ELF-1 (cell line): ENCODE measurements around the gene EVI2A.
"Not testable (repeated sequence)": the region's sequence is repeated elsewhere in the genome, so short reads cannot be mapped to it uniquely, and the experiment has no call there.

Experiments used
- DNase-seq: peaks from one replicate; pipeline ENCODE4 v3.0.0-alpha.2; 2016; ENCODE audit warnings: low read depth, low spot score

The EVI2A gene

GRCh38 chr17:31312223-31312622 lies 9.2 kb downstream of the EVI2A start:
- DNase-seq = not testable (repeated sequence)

- no peak for DNase-seq
Measured at GRCh38 chr17:31311526-31311925, 9.9 kb downstream of the EVI2A start.

- DNase-seq = no peak
Measured at GRCh38 chr17:31310886-31311285, 10.5 kb downstream of the EVI2A start.

GRCh38 chr17:31310260-31310659 lies 11.2 kb downstream of the EVI2A start:
- DNase-seq = no peak

GRCh38 chr17:31309556-31309955 lies 11.9 kb downstream of the EVI2A start:
- no peak for DNase-seq

GRCh38 chr17:31308372-31309334 lies 12.8 kb downstream of the EVI2A start:
- DNase-seq = no peak

- DNase-seq = no peak
Measured at GRCh38 chr17:31307640-31308039, 13.8 kb downstream of the EVI2A start.

- DNase-seq = no peak
Measured at GRCh38 chr17:31299624-31300023, 21.8 kb downstream of the EVI2A start.

GRCh38 chr17:31297090-31297489 lies 24.3 kb downstream of the EVI2A start, which contains the start of gene OMG:
TSS of gene OMG (minus strand) at chr17:31297239. CDS start at chr17:31296331, 908 bp downstream.
- DNase-seq = no peak

GRCh38 chr17:31296142-31296541 lies 25.3 kb downstream of the EVI2A start:
- no peak for DNase-seq

GRCh38 chr17:31295489-31295871 lies 25.9 kb downstream of the EVI2A start:
- no peak for DNase-seq

GRCh38 chr17:31294820-31295488 lies 26.5 kb downstream of the EVI2A start:
- no peak for DNase-seq

- DNase-seq = no peak
Measured at GRCh38 chr17:31294231-31294630, 27.2 kb downstream of the EVI2A start.

GRCh38 chr17:31293581-31293980 lies 27.8 kb downstream of the EVI2A start:
- DNase-seq = no peak

- DNase-seq = no peak
Measured at GRCh38 chr17:31291820-31292219, 29.6 kb downstream of the EVI2A start.

- DNase-seq = no peak
Measured at GRCh38 chr17:31289790-31290189, 31.6 kb downstream of the EVI2A start.

GRCh38 chr17:31287932-31288331 lies 33.5 kb downstream of the EVI2A start:
- DNase-seq = not testable (repeated sequence)

GRCh38 chr17:31286587-31286986 lies 34.8 kb downstream of the EVI2A start:
- DNase-seq = no peak

- no peak for DNase-seq
Measured at GRCh38 chr17:31283841-31284240, 37.6 kb downstream of the EVI2A start.

GRCh38 chr17:31281061-31281460 lies 40.4 kb downstream of the EVI2A start:
- DNase-seq = no peak

- no peak for DNase-seq
Measured at GRCh38 chr17:31279401-31279800, 42.0 kb downstream of the EVI2A start.

- DNase-seq = no peak
Measured at GRCh38 chr17:31275116-31275515, 46.3 kb downstream of the EVI2A start.

GRCh38 chr17:31274252-31274651 lies 47.2 kb downstream of the EVI2A start:
- DNase-seq = no peak
